ENCODE measurements around the gene ARHGEF26. TPM values are rescaled to one million over a fixed set of nuclear protein-coding genes. Genes with fewer than 3 reads are reported as not detected.

ARHGEF26 gene
- total RNA-seq, 8 experiments from 2014 or later = 1.5 to 56.3 (median 7.8) TPM

DNA sequence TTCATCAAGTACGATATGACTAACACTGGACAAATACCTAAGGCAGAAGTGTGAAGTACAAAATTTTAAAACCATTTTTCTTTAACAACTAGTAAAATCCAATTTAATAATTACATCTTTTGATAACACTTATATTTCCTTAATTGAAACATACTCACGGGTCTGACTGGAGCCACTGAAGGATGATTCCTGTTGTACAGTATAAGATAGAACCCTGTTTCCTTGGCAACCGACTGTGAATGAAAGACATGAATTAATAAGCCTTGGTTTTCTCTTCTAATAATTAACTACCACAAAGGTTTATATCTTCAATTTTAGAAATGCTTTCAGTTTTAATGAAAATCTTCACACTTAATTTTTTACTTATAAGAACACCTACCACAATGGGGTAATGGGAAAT, 183.7 kb downstream of the ARHGEF26 start:
- Histone ChIP-seq H3K4me1 (replicated peaks in 1 of 2) (no peaks in the 10 kb centered on the region), H3K4me3 (no peak overlapping the region), H3K27ac (no peak overlapping the region)
- no peak for ATAC-seq (replicated peaks in 6 of 8)
- WGBS, 10 experiments = 95 to 100% (median 100%) methylated on average over 1 to 3 of the region's 3 CpGs
- in situ Hi-C loops (cut with MboI; ENCODE audit: low pct_unique_long_range_greater_than_20kb in 2 of 9, low sequenced_read_pairs in 9 of 9, unreplicated experiment in 9 of 9) = no loop called here

DNA sequence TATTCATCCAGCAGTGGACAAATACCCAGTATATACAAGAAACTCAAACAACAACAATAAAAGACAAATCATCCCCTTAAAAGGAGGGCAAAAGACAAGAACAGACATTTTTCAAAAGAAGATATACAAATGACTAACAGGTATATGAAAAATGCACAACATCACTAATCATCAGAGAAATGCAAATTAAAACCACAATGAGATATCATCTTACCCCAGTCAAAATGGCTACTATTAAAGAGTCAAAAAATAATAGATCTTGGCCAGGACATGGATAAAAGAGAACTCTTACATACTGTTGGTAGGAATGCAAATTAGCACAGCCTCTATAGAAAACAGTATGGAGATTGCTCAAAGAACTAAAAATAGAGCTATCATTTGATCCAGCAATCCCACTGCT, 186.2 kb downstream of the ARHGEF26 start:
- in situ Hi-C loops (cut with MboI; ENCODE audit: low pct_unique_long_range_greater_than_20kb in 2 of 9, low sequenced_read_pairs in 9 of 9, unreplicated experiment in 9 of 9) = no loop called here
- no peaks in the 10 kb centered on the region for H3K4me1 ChIP-seq (replicated peaks in 1 of 2)
- H3K27ac ChIP-seq = no peak overlapping the region
- ATAC-seq (replicated peaks in 6 of 8) = no peak
- H3K4me3 ChIP-seq = no peak overlapping the region

Other genes with a start within 250 kb of the ARHGEF26 start
- 100 to 1,000 TPM in 2 of 8 experiments, 10 to 100 TPM in 6; 49.7 to 143 (median 67.0) TPM for gene DHX36, start 203.1 kb downstream of the ARHGEF26 start, total RNA-seq

Data from motor neuron (in vitro differentiated cells).